ENCODE results near the gene OBSCN. TPM values are rescaled to one million over a fixed set of nuclear protein-coding genes. Genes with fewer than 3 reads are reported as not detected.

The OBSCN gene
- total RNA-seq, 1 donor from 2014 or later: 28.6 TPM

- peaks cover 2 to 10% of the 10 kb centered on the region in 2 donors for H3K36me3 ChIP-seq
- DNase-seq (ENCODE audit: low spot score in 2 of 2): peak in 1 of 2 donors; percentile 41
These were observed 73.9 kb downstream of the OBSCN start for GRCh38 chr1:228281631-228282328.

GRCh38 chr1:228282329-228283042 is 74.6 kb downstream of the OBSCN start:
- Histone ChIP-seq H3K4me3 (no peak overlapping the region), H3K4me1 (no peaks in the 10 kb centered on the region), H3K27me3 (no peaks in the 10 kb centered on the region), H3K36me3 (peaks cover 2 to 10% of the 10 kb centered on the region in 2 donors), H3K9me3 (no peaks in the 10 kb centered on the region), H3K27ac (no peak overlapping the region)
- intact Hi-C loops (cut with DNase I): no loop called here
- DNase-seq (ENCODE audit: low spot score in 2 of 2): peak in 1 of 2 donors; percentile 55
- TF ChIP-seq, protein P1, sequence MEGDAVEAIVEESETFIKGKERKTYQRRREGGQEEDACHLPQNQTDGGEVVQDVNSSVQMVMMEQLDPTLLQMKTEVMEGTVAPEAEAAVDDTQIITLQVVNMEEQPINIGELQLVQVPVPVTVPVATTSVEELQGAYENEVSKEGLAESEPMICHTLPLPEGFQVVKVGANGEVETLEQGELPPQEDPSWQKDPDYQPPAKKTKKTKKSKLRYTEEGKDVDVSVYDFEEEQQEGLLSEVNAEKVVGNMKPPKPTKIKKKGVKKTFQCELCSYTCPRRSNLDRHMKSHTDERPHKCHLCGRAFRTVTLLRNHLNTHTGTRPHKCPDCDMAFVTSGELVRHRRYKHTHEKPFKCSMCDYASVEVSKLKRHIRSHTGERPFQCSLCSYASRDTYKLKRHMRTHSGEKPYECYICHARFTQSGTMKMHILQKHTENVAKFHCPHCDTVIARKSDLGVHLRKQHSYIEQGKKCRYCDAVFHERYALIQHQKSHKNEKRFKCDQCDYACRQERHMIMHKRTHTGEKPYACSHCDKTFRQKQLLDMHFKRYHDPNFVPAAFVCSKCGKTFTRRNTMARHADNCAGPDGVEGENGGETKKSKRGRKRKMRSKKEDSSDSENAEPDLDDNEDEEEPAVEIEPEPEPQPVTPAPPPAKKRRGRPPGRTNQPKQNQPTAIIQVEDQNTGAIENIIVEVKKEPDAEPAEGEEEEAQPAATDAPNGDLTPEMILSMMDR (IDR thresholded peaks at IDR 0.05): no peak

More at GRCh38 chr1:228281631-228282328, 73.9 kb downstream of the OBSCN start:
- Histone ChIP-seq H3K27me3 (no peaks in the 10 kb centered on the region), H3K27ac (no peak overlapping the region), H3K4me3 (no peak overlapping the region), H3K4me1 (no peaks in the 10 kb centered on the region), H3K9me3 (no peaks in the 10 kb centered on the region)
- TF ChIP-seq, protein P1 (IDR thresholded peaks at IDR 0.05): no peak
- intact Hi-C loops (cut with DNase I): no loop called here

DNA sequence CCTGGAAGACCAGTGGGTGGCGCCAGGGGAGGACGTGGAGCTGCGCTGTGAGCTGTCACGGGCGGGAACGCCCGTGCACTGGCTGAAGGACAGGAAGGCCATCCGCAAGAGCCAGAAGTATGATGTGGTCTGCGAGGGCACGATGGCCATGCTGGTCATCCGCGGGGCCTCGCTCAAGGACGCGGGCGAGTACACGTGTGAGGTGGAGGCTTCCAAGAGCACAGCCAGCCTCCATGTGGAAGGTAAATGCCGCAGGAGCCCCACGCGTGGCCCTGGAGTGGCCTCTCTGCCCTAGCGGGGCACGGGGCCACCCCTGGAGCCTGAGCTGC is 75.2 kb downstream of the OBSCN start:
- peak in 1 of 2 donors; percentile 62 for DNase-seq (ENCODE audit: low spot score in 2 of 2)
- no peak overlapping the region for H3K27ac ChIP-seq
- peaks cover 2 to 10% of the 10 kb centered on the region in 2 donors for H3K36me3 ChIP-seq
- no peak overlapping the region for H3K4me3 ChIP-seq
- no peaks in the 10 kb centered on the region for H3K27me3 ChIP-seq
- intact Hi-C loops (cut with DNase I): no loop called here
- TF ChIP-seq, protein P1 (IDR thresholded peaks at IDR 0.05): no peak
- no peaks in the 10 kb centered on the region for H3K9me3 ChIP-seq
- no peaks in the 10 kb centered on the region for H3K4me1 ChIP-seq

DNA sequence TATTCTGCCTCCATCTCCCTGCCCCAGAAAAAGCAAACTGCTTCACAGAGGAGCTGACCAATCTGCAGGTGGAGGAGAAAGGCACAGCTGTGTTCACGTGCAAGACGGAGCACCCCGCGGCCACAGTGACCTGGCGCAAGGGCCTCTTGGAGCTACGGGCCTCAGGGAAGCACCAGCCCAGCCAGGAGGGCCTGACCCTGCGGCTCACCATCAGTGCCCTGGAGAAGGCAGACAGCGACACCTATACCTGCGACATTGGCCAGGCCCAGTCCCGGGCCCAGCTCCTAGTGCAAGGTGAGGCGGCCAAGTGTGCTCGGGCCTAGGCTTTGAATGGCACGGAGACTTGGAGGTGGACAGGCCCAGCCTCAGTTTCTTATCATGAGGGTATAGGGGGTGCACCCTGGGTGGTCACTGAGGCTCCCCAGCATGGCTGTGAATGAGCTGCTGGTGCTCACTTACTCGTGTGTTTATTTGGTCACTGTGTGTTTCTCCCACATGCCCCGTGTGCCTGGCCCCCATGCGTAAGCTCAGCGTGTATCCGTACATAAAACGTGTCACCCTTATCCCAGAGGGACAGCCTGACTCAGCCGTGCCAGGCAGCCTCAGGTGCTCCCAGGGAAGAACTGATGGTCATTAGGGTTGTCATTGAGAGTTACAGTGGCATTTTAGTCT is 75.8 kb downstream of the OBSCN start:
- no peak overlapping the region for H3K4me3 ChIP-seq
- H3K27me3 ChIP-seq: no peaks in the 10 kb centered on the region
- peak; percentile 2 to 48 for DNase-seq (ENCODE audit: low spot score in 2 of 2)
- intact Hi-C loops (cut with DNase I): no loop called here
- H3K9me3 ChIP-seq: no peaks in the 10 kb centered on the region
- H3K36me3 ChIP-seq: peaks cover 2 to 10% of the 10 kb centered on the region in 2 donors
- no peak overlapping the region for H3K27ac ChIP-seq
- H3K4me1 ChIP-seq: no peaks in the 10 kb centered on the region
- TF ChIP-seq, protein P1 (IDR thresholded peaks at IDR 0.05): no peak

DNA sequence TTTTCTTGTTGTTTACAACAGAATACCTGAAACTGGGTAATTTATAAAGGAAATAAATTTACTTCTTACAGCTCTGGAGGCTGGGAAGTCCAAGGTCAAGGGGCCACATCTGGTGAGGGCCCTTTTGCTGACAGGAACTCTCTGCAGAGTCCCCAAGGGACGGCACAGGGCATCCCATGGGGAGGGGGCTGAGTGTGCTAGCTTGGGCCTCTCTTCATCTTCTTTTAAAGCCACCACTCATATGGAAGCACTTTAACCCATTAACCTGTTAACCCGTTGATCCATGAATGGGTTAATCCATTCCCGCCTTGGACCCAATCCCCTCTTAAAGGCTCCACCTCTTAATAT is 76.3 kb downstream of the OBSCN start:
- intact Hi-C loops (cut with DNase I): no loop called here
- Histone ChIP-seq H3K36me3 (peaks cover 2 to 10% of the 10 kb centered on the region in 2 donors), H3K4me3 (no peak overlapping the region), H3K27ac (no peak overlapping the region), H3K9me3 (no peaks in the 10 kb centered on the region), H3K4me1 (no peaks in the 10 kb centered on the region), H3K27me3 (no peaks in the 10 kb centered on the region)
- DNase-seq (ENCODE audit: low spot score in 2 of 2): peak; percentile 1 to 35
- TF ChIP-seq, protein P1 (IDR thresholded peaks at IDR 0.05): no peak
